GM21717 (cell line): ENCODE measurements around the gene BHLHE23.

Experiments
- ATAC-seq: cut with Tn5 transposase; IDR thresholded peaks from one replicate; pipeline ENCODE4 v1.9.1; 2021; ENCODE audit warnings: mild to moderate bottlenecking, moderate library complexity; ENCODE audit not compliant: unreplicated experiment

Gene BHLHE23

GRCh38 chr20:62993856-62994494 is 12.8 kb downstream of the BHLHE23 start:
- ATAC-seq = no peak

- ATAC-seq = no peak
Observed at GRCh38 chr20:62991863-62992262, 14.9 kb downstream of the BHLHE23 start.

- ATAC-seq = no peak
Observed at GRCh38 chr20:62991196-62991807, 15.5 kb downstream of the BHLHE23 start.

GRCh38 chr20:62990306-62990825 is 16.4 kb downstream of the BHLHE23 start:
- ATAC-seq = no peak

DNA sequence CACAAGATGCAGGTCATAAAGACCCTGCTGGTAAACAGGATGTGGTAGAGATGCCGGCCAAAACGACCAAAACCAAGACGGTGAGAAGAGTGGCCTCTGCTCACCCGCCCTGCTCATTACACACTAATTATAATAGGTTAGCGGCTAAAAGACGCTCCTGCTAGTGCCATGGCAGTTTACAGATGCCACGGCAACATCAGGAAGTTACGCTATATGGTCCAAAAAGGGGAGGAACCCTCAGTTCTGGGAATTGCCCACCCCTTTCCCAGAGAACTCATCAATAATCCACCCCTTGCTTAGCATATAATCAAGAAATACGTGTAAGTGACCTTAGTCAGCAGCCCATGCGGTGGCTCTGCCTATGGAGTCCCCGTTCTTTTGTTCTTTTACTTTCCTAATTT is 17.6 kb downstream of the BHLHE23 start:
- ATAC-seq = no peak

GRCh38 chr20:62987114-62987513 is 19.6 kb downstream of the BHLHE23 start:
- no peak for ATAC-seq

GRCh38 chr20:62986257-62986800 is 20.4 kb downstream of the BHLHE23 start:
- no peak for ATAC-seq

DNA sequence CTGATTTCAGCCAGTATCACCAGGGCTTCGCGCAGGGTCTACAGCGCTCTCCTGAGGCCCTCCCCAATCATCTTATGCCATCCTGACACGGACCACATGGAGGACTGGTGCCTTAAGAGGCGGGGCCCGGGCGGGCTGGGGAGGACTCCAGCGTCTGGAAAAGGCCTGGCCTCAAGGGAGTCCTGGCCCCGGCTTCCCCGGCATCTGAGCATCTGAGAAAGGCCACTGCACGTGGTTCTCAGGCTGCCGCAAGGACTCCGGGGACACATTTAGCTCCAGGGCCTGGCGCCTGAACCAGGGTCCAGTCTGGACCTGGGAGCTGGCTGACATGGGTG is 21.4 kb downstream of the BHLHE23 start:
- ATAC-seq = no peak

GRCh38 chr20:62984666-62985443 is 21.9 kb downstream of the BHLHE23 start:
- ATAC-seq = no peak

GRCh38 chr20:62983210-62983609 is 23.6 kb downstream of the BHLHE23 start:
- no peak for ATAC-seq

DNA sequence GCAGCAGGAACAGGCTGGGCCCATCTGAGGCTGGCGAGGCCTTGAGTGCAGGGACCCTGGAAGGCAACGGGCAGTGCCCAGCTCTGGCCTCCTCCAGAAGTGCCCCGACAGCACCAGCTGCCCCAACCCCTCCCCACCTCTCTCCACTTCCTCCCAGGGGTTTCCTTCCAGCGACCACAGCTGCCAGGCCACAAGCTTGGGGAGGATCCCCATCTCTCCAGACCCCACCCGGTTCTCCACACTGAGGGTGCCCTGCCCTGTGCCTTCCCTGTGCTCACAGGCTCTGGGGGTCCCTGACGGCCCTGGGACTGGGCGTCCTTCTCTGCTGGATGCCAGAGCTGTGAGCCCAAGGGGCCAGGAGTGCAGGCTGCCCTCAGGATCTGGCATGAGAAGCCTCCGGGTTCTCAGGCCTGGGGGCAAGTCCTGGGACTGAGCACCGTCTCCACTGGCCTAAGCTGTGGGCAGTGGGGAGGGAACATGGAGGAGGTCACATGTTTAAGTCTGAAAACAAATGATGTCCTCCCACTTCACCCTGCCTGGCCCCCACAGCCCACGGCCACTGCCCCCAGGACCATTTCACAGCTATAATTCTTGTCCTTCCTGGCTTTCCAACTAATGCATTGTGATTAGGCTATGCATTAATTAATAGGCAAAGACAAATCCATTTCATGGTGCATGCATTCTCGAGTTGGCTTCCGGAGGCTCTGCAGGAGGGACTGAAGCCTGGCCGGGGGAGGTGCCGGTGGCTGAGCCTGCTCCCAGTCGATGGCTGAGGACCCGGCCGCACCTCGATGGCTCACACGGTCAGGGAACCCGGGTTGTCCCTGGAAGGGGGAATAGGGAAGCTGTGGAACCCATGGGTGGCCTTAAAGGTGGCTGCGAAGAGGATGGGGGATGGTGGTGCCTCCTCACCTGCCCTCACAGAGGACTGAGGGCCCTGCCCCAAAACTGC is 24.4 kb downstream of the BHLHE23 start:
- ATAC-seq = no peak

- no peak for ATAC-seq
Observed at GRCh38 chr20:62980970-62981369, 25.8 kb downstream of the BHLHE23 start.

- ATAC-seq = no peak
Observed at GRCh38 chr20:62980380-62980960, 26.3 kb downstream of the BHLHE23 start.

- ATAC-seq = no peak
Observed at GRCh38 chr20:62979876-62980373, 26.8 kb downstream of the BHLHE23 start.

- ATAC-seq = no peak
Observed at GRCh38 chr20:62979310-62979709, 27.5 kb downstream of the BHLHE23 start.

- no peak for ATAC-seq
Observed at GRCh38 chr20:62978561-62978943, 28.2 kb downstream of the BHLHE23 start.

- ATAC-seq = peak; percentile 51
Observed at GRCh38 chr20:62977613-62978560, 28.9 kb downstream of the BHLHE23 start.

- no peak for ATAC-seq
Observed at GRCh38 chr20:62976886-62977285, 29.9 kb downstream of the BHLHE23 start.
